Measurements from ENCODE around the gene MED29. TPM values are rescaled to one million over a fixed set of nuclear protein-coding genes. Genes with fewer than 3 reads are reported as not detected.

The MED29 gene
- polyA plus RNA-seq, 2 of the 4 experiments (the other 2 are of a cell fraction) = 47.7 to 57.5 TPM

DNA sequence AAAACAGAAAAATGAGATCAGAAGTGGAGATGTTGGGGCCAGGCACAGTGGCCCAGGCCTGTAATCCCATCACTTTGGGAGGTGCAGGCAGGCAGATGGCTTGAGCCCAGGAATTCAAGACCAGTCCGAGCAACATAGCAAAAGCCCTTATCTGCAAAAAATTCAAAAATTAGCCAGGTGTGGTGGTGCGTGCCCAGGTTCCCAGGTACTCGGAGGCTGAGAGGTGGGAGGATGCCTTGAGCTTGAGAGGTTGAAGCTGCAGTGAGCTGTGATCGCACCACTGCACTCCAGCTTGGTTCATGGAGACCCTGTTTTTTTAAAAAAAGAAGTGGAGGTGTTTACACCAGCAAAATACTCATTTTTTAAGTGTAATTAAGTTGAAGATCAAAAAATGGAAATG is 8.9 kb downstream of the MED29 start:
- H3K4me3 ChIP-seq = no peak overlapping the region
- DNase-seq (ENCODE audit: low read depth in 1 of 2, low spot score in 1 of 2) (no peak), ATAC-seq (no peak), FAIRE-seq (no peak)
- H3K4me1 ChIP-seq = peaks cover 76% of the 10 kb centered on the region
- ChIA-PET CTCF (interaction anchor here (1.2 to 21.4 kb wide), 8 partner anchors 8 to 470 kb away, joined by 3 to 484 read pairs (median 26); partner anchors contain the start of genes MRPS12, PLEKHG2, RPS16 and SARS2), POLR2A (interaction anchor here (3.4 to 4.6 kb wide), 2 partner anchors 9 to 12 kb away, joined by 42 to 49 read pairs; partner anchors contain the start of genes MED29, PAF1 and PLEKHG2)
- H3K9me3 ChIP-seq = no peaks in the 10 kb centered on the region
- TF ChIP-seq POLR2A (IDR thresholded peaks at IDR 0.05; ENCODE audit: low read length) = 0 out of 2 replicates have a peak, but pooled peaks have one; percentile 23
- TF ChIP-seq, protein P1, sequence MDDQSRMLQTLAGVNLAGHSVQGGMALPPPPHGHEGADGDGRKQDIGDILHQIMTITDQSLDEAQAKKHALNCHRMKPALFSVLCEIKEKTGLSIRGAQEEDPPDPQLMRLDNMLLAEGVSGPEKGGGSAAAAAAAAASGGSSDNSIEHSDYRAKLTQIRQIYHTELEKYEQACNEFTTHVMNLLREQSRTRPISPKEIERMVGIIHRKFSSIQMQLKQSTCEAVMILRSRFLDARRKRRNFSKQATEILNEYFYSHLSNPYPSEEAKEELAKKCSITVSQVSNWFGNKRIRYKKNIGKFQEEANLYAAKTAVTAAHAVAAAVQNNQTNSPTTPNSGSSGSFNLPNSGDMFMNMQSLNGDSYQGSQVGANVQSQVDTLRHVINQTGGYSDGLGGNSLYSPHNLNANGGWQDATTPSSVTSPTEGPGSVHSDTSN (IDR thresholded peaks at IDR 0.05) = no peak
- no peak for TF ChIP-seq POLR2AphosphoS2 (conservative IDR thresholded peaks at IDR 0.05; ENCODE audit: low read length)
- no peak overlapping the region for H3K4me2 ChIP-seq
- H3K27ac ChIP-seq = peak overlapping the region; percentile 92 to 99
- WGBS (ENCODE audit: missing lambda C conversion rate) = 95% methylated on average over 4 of the region's 4 CpGs

- ChIA-PET POLR2A (interaction anchor here (0.6 to 9.4 kb wide), 9 partner anchors 8 to 59 kb away, joined by 3 to 140 read pairs (median 7); partner anchors contain the start of genes MED29, PAF1, PLEKHG2 and RPS16), CTCF (interaction anchor here (0.7 to 21.4 kb wide), 15 partner anchors 7 to 767 kb away, joined by 3 to 484 read pairs (median 5); partner anchors contain the start of genes EID2, EID2B, MED29 and MRPS12)
- Histone ChIP-seq H3K4me1 (peaks cover 87% of the 10 kb centered on the region), H3K4me3 (no peak overlapping the region), H3K27ac (peak overlapping the region; percentile 94 to 99), H3K4me2 (peak overlapping the region; percentile 95), H3K9me3 (no peaks in the 10 kb centered on the region)
- TF ChIP-seq EHMT2 (IDR thresholded peaks at IDR 0.05; ENCODE audit: low read depth) (no peak), GATA3 (IDR thresholded peaks at IDR 0.05; ENCODE audit: borderline replicate concordance) (peak; percentile 94), USF2 (IDR thresholded peaks at IDR 0.05) (peak; percentile 3; the same call in 1 of the 2 replicates), RARB (CRISPR knock-in tag; IDR thresholded peaks at IDR 0.05) (0 out of 2 replicates have a peak, but pooled peaks have one; percentile 1), NPAS2 (CRISPR knock-in tag; IDR thresholded peaks at IDR 0.05; ENCODE audit: borderline replicate concordance) (no peak), HOXA7 (CRISPR knock-in tag; IDR thresholded peaks at IDR 0.05) (peak; percentile 62; the same call in 1 of the 2 replicates), ZSCAN20 (CRISPR knock-in tag; IDR thresholded peaks at IDR 0.05) (no peak), RNF2 (IDR thresholded peaks at IDR 0.05; ENCODE audit: borderline replicate concordance, low read depth) (no peak)
- TF ChIP-seq, protein P2, sequence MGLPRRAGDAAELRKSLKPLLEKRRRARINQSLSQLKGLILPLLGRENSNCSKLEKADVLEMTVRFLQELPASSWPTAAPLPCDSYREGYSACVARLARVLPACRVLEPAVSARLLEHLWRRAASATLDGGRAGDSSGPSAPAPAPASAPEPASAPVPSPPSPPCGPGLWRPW (IDR thresholded peaks at IDR 0.05) = no peak
- ATAC-seq (peak in 1 of 2 experiments; percentile 1; a peak in 3 of 6 replicates), FAIRE-seq (no peak), DNase-seq (ENCODE audit: low read depth in 1 of 2, low spot score in 1 of 2) (peak; percentile 44 to 90)
- 45% methylated on average over 4 of the region's 4 CpGs for WGBS (ENCODE audit: missing lambda C conversion rate)
These were observed 9.9 kb downstream of the MED29 start for GRCh38 chr19:39401070-39401548.

DNA sequence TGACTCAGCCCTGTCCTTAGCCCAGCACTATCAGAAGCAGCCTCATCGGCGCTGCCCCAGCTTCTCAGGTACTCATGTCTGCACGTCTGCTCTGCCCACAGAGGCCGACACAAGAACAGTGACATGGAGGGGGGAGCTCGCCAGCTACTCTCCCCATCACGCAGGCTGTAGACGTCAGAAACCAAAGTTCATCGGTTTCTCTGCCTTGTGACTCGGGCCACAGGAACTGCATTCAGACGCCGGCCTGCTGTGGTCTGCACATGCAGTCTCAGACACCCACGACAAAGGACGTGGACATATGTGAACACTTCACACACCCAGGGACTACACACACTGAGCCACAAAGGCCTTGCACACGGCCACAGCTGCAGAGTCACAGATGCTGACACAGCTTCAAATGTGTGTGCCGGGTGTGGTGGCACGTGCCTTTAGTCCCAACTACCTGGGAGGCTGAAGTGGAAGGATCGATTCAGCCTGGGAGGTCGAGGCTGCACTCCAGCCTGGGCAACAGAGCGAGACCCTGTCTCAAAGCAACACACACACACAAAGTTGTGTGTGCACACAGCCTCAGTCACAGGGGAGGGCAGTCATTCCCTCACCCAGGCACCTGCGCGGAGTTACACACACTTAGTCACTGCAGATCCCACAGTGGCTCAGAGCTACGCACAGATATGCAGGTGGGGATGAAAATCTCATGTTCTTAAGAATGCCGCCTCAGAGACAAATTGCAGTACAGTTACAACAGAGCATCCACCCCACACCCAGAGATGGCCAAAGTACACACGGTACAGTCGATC is 10.6 kb downstream of the MED29 start:
- peak in 1 of 2 experiments; percentile 95 for DNase-seq (ENCODE audit: low read depth in 1 of 2, low spot score in 1 of 2)
- CTCF ChIA-PET = interaction anchor here (0.7 to 21.4 kb wide), 16 partner anchors 10 to 767 kb away, joined by 3 to 484 read pairs (median 4); partner anchors contain the start of genes EID2, EID2B, MED29 and MRPS12
- TF ChIP-seq EHF (CRISPR knock-in tag; IDR thresholded peaks at IDR 0.05) = peak; percentile 96
- TF ChIP-seq MAZ (IDR thresholded peaks at IDR 0.05; ENCODE audit: borderline replicate concordance, low read depth, low read length) = 0 out of 2 replicates have a peak, but pooled peaks have one; percentile 28
- peak; percentile 82; the same call in 1 of the 2 replicates for TF ChIP-seq FOSB (CRISPR knock-in tag; IDR thresholded peaks at IDR 0.05)
- TF ChIP-seq, protein P3, sequence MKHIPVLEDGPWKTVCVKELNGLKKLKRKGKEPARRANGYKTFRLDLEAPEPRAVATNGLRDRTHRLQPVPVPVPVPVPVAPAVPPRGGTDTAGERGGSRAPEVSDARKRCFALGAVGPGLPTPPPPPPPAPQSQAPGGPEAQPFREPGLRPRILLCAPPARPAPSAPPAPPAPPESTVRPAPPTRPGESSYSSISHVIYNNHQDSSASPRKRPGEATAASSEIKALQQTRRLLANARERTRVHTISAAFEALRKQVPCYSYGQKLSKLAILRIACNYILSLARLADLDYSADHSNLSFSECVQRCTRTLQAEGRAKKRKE (CRISPR knock-in tag; IDR thresholded peaks at IDR 0.05; ENCODE audit: low read depth) = peak; percentile 94
- TF ChIP-seq, protein P4, sequence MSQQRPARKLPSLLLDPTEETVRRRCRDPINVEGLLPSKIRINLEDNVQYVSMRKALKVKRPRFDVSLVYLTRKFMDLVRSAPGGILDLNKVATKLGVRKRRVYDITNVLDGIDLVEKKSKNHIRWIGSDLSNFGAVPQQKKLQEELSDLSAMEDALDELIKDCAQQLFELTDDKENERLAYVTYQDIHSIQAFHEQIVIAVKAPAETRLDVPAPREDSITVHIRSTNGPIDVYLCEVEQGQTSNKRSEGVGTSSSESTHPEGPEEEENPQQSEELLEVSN (IDR thresholded peaks at IDR 0.05; ENCODE audit: borderline replicate concordance, low read depth) = peak; percentile 90
- peak; percentile 86; the same call in 1 of the 2 replicates for TF ChIP-seq HEYL (CRISPR knock-in tag; IDR thresholded peaks at IDR 0.05)
- peak in 1 of 2 experiments; percentile 39; a peak in 1 of 4 replicates for TF ChIP-seq CEBPB (IDR thresholded peaks at IDR 0.05)
- peak; percentile 67 for TF ChIP-seq MYC (IDR thresholded peaks at IDR 0.05; ENCODE audit: borderline replicate concordance, low read length)
- TF ChIP-seq CHD4 (IDR thresholded peaks at IDR 0.05; ENCODE audit: borderline replicate concordance) = no peak
- peak; percentile 45 for TF ChIP-seq JUNB (IDR thresholded peaks at IDR 0.05)
- peak; percentile 60; the same call in 1 of the 3 replicates for TF ChIP-seq BCL3 (IDR thresholded peaks at IDR 0.05)
- TF ChIP-seq SMC3 (IDR thresholded peaks at IDR 0.05) = no peak; the same call in 2 of the 3 replicates
- peak in 1 of 2 experiments; percentile 56; a peak in 1 of 5 replicates for TF ChIP-seq EP300 (IDR thresholded peaks at IDR 0.05)
- TF ChIP-seq, protein P5, sequence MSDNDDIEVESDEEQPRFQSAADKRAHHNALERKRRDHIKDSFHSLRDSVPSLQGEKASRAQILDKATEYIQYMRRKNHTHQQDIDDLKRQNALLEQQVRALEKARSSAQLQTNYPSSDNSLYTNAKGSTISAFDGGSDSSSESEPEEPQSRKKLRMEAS (IDR thresholded peaks at IDR 0.05) = peak; percentile 93

More for the DNA sequence above, 10.6 kb downstream of the MED29 start:
- POLR2A ChIA-PET = interaction anchor here (0.6 to 9.4 kb wide), 9 partner anchors 8 to 59 kb away, joined by 3 to 140 read pairs (median 7); partner anchors contain the start of genes MED29, PAF1, PLEKHG2 and RPS16
- FAIRE-seq (peak; percentile 93), ATAC-seq (peak; percentile 25 to 53)
- WGBS (ENCODE audit: missing lambda C conversion rate) = 20% methylated on average over 25 of the region's 25 CpGs
- Histone ChIP-seq H3K9me3 (no peaks in the 10 kb centered on the region), H3K4me3 (peak overlapping the region; percentile 43; the same call in 2 of the 3 replicates), H3K27ac (peak overlapping the region; percentile 94 to 99), H3K4me1 (peaks cover 88% of the 10 kb centered on the region), H3K4me2 (peak overlapping the region; percentile 95)
